Vagina (tissue), 2 donors: ENCODE measurements around the gene PANX1. TPM values are rescaled to one million over a fixed set of nuclear protein-coding genes. Genes with fewer than 3 reads are reported as not detected.

ENCODE experiments used
- DNase-seq, 2 donors: peaks; one replicate each; pipeline ENCODE4 v3.0.0-alpha.2; 2017; ENCODE audit errors: extremely low spot score in 2 of 2
- H3K27ac ChIP-seq: fragments of 200-600 bp; sonication (generic); one replicate; pipeline ENCODE4 v1.5.1; 2019
- H3K27me3 ChIP-seq: fragments of 200-600 bp; sonication (generic); one replicate; pipeline ENCODE4 v1.5.1; 2019
- H3K36me3 ChIP-seq, 2 donors: fragments of 200-600 bp; sonication (generic); one replicate each; pipeline ENCODE4 v1.5.1; 2017 to 2019
- H3K4me1 ChIP-seq: fragments of 200-600 bp; sonication (generic); one replicate; pipeline ENCODE4 v1.5.1; 2019
- H3K4me3 ChIP-seq, 2 donors: fragments of 200-600 bp; sonication (generic); 1 replicate in 1 of 2; 2 replicates in 1 of 2; pipeline ENCODE4 v1.5.1; 2016 to 2019
- H3K9me3 ChIP-seq: fragments of 200-600 bp; sonication (generic); one replicate; pipeline ENCODE4 v1.5.1; 2019
- CTCF ChIP-seq, 3 experiments: fragments of 450-650 bp in 2 of 3; fragments of 200-600 bp in 1 of 3; sonication (generic) in 1 of 3; IDR thresholded peaks; one replicate each; pipeline ENCODE4 v1.5.1; 2017 to 2019; ENCODE audit warnings: antibody characterized with exemption in 3 of 3, mild to moderate bottlenecking in 2 of 3, moderate library complexity in 2 of 3
- POLR2A ChIP-seq, 2 donors: fragments of 450-650 bp; IDR thresholded peaks; one replicate each; pipeline ENCODE4 v1.6.1; 2017; ENCODE audit warnings: antibody characterized with exemption in 2 of 2, mild to moderate bottlenecking in 2 of 2, moderate library complexity in 2 of 2
- POLR2AphosphoS5 ChIP-seq, 2 donors: sonication (generic); formaldehyde crosslinking; IDR thresholded peaks; one replicate each; pipeline ENCODE4 v1.9.0; 2017; ENCODE audit warnings: antibody characterized with exemption in 2 of 2, mild to moderate bottlenecking in 2 of 2, low read depth in 1 of 2; ENCODE audit not compliant: insufficient read depth in 1 of 2
- intact Hi-C: fragments of 100-400 bp; cut with DNase I; formaldehyde crosslinking; loops from one replicate; pipeline ENCODE4 v1.15.1; 2023
- total RNA-seq: library from RNA; depleted of rRNA; stranded (reverse); fragments of >200 nt; gene quantifications from one replicate; pipeline ENCODE4 v1.2.3, GENCODE V29; 2016

Gene PANX1
- total RNA-seq, 1 donor from 2014 or later = 18.9 TPM

- no peak for TF ChIP-seq CTCF (IDR thresholded peaks at IDR 0.05)
- TF ChIP-seq POLR2AphosphoS5 (IDR thresholded peaks at IDR 0.05; ENCODE audit: insufficient read depth in 1 of 2, low read depth in 1 of 2) = no peak
- no peak for TF ChIP-seq POLR2A (IDR thresholded peaks at IDR 0.05)
- Histone ChIP-seq H3K4me3 (no peak overlapping the region), H3K4me1 (peaks cover 11% of the 10 kb centered on the region), H3K27me3 (no peaks in the 10 kb centered on the region), H3K36me3 (no peaks in the 10 kb centered on the region), H3K9me3 (no peaks in the 10 kb centered on the region), H3K27ac (no peak overlapping the region)
- intact Hi-C loops = no loop called here
- no peak for DNase-seq
Observed at GRCh38 chr11:94107363-94107762, 21.3 kb upstream of the PANX1 start.

- no peaks in the 10 kb centered on the region for H3K36me3 ChIP-seq
- no peaks in the 10 kb centered on the region for H3K9me3 ChIP-seq
- DNase-seq = no peak
- intact Hi-C loops = no loop called here
- TF ChIP-seq POLR2A (IDR thresholded peaks at IDR 0.05) (no peak), CTCF (IDR thresholded peaks at IDR 0.05) (no peak), POLR2AphosphoS5 (IDR thresholded peaks at IDR 0.05; ENCODE audit: insufficient read depth in 1 of 2, low read depth in 1 of 2) (no peak)
- H3K27ac ChIP-seq = no peak overlapping the region
- peaks cover 15% of the 10 kb centered on the region for H3K4me1 ChIP-seq
- H3K27me3 ChIP-seq = no peaks in the 10 kb centered on the region
- no peak overlapping the region for H3K4me3 ChIP-seq
Observed at GRCh38 chr11:94111241-94111640, 17.4 kb upstream of the PANX1 start.

GRCh38 chr11:94111660-94112059 is 17.0 kb upstream of the PANX1 start:
- H3K4me3 ChIP-seq = no peak overlapping the region
- DNase-seq = no peak
- peak overlapping the region; percentile 27 for H3K27ac ChIP-seq
- TF ChIP-seq CTCF (IDR thresholded peaks at IDR 0.05) (no peak), POLR2A (IDR thresholded peaks at IDR 0.05) (no peak), POLR2AphosphoS5 (IDR thresholded peaks at IDR 0.05; ENCODE audit: insufficient read depth in 1 of 2, low read depth in 1 of 2) (no peak)
- intact Hi-C loops = no loop called here
- H3K36me3 ChIP-seq = no peaks in the 10 kb centered on the region
- peaks cover 15% of the 10 kb centered on the region for H3K4me1 ChIP-seq
- no peaks in the 10 kb centered on the region for H3K27me3 ChIP-seq
- no peaks in the 10 kb centered on the region for H3K9me3 ChIP-seq

- DNase-seq = no peak
- H3K36me3 ChIP-seq = no peaks in the 10 kb centered on the region
- H3K27ac ChIP-seq = peak overlapping the region; percentile 30
- H3K4me1 ChIP-seq = peaks cover 15% of the 10 kb centered on the region
- no peaks in the 10 kb centered on the region for H3K27me3 ChIP-seq
- intact Hi-C loops = no loop called here
- no peaks in the 10 kb centered on the region for H3K9me3 ChIP-seq
- no peak overlapping the region for H3K4me3 ChIP-seq
- peak in 1 of 2 donors; percentile 23 for TF ChIP-seq POLR2AphosphoS5 (IDR thresholded peaks at IDR 0.05; ENCODE audit: insufficient read depth in 1 of 2, low read depth in 1 of 2)
- no peak for TF ChIP-seq CTCF (IDR thresholded peaks at IDR 0.05)
Observed at GRCh38 chr11:94112206-94112953, 16.3 kb upstream of the PANX1 start.

- Histone ChIP-seq H3K27me3 (no peaks in the 10 kb centered on the region), H3K4me3 (no peak overlapping the region), H3K4me1 (peaks cover 6% of the 10 kb centered on the region), H3K9me3 (no peaks in the 10 kb centered on the region), H3K36me3 (no peaks in the 10 kb centered on the region), H3K27ac (no peak overlapping the region)
- DNase-seq = no peak
- TF ChIP-seq CTCF (IDR thresholded peaks at IDR 0.05) = no peak
- TF ChIP-seq POLR2AphosphoS5 (IDR thresholded peaks at IDR 0.05; ENCODE audit: insufficient read depth in 1 of 2, low read depth in 1 of 2) = no peak
- TF ChIP-seq POLR2A (IDR thresholded peaks at IDR 0.05) = no peak
- intact Hi-C loops = no loop called here
Observed at GRCh38 chr11:94117197-94117574, 11.5 kb upstream of the PANX1 start.
